IMR-90 (cell line): ENCODE measurements around the gene RNF141. TPM values are rescaled to one million over a fixed set of nuclear protein-coding genes. Genes with fewer than 3 reads are reported as not detected.

ENCODE experiments used
- ATAC-seq: fragments of 200-7000 bp; cut with Tn5 transposase; 2 replicates; pipeline ENCODE4 v1.9.1; 2020; ENCODE audit warnings: low read depth, mild to moderate bottlenecking, moderate library complexity
- BruUV-seq: library from RNA; stranded (reverse); fragments of 400-500 nt; replicated peaks from 2 replicates; lab custom pipeline; 2021; lab: Mats Ljungman, UMichigan
- CTCF ChIA-PET: fragments of 300-600 bp; formaldehyde crosslinking; extraction: SDS; loops from one replicate; lab custom pipeline; 2021; ENCODE audit warnings: antibody characterized with exemption; lab: Yijun Ruan, JAX
- POLR2A ChIA-PET: fragments of 300-600 bp; sonication (Branson Sonifier 250); formaldehyde crosslinking; loops from one replicate; lab custom pipeline; 2022; ENCODE audit warnings: antibody characterized with exemption; ENCODE audit not compliant: unreplicated experiment; lab: Charles Lee
- DNase-seq: peaks from one replicate; pipeline ENCODE4 v3.0.0; 2013
- H2AFZ ChIP-seq: replicated peaks from 2 replicates; pipeline ENCODE3; 2013; ENCODE audit warnings: low read length, mild to moderate bottlenecking; ENCODE audit not compliant: poor library complexity
- H2AK5ac ChIP-seq: 2 replicates; pipeline ENCODE4 v1.6.1; 2013; ENCODE audit warnings: low read depth, low read length, inconsistent platforms
- H2AK9ac ChIP-seq: replicated peaks from 2 replicates; pipeline ENCODE3; 2013; ENCODE audit warnings: mild to moderate bottlenecking, low read depth, low read length, moderate library complexity; ENCODE audit not compliant: poor library complexity
- H2BK120ac ChIP-seq: 2 replicates; pipeline ENCODE4 v1.6.1; 2013; ENCODE audit warnings: low read depth, low read length, inconsistent platforms
- H2BK15ac ChIP-seq: 3 replicates; pipeline ENCODE4 v1.6.1; 2013; ENCODE audit warnings: low read depth, low read length, inconsistent platforms
- H2BK20ac ChIP-seq: 2 replicates; pipeline ENCODE4 v1.6.1; 2013; ENCODE audit warnings: low read depth, mild to moderate bottlenecking, inconsistent platforms, low read length, moderate library complexity
- H2BK5ac ChIP-seq: 2 replicates; pipeline ENCODE4 v1.6.1; 2013; ENCODE audit warnings: mild to moderate bottlenecking, low read depth, low read length, inconsistent platforms; ENCODE audit not compliant: poor library complexity, severe bottlenecking
- H3K14ac ChIP-seq: replicated peaks from 2 replicates; pipeline ENCODE4 v1.6.1; 2013; ENCODE audit warnings: low read depth, low read length, inconsistent platforms
- H3K18ac ChIP-seq: 2 replicates; pipeline ENCODE4 v1.6.1; 2013; ENCODE audit warnings: low read depth, low read length, control low read depth
- H3K23ac ChIP-seq: 2 replicates; pipeline ENCODE4 v1.6.1; 2013; ENCODE audit warnings: low read depth, low read length, inconsistent platforms
- H3K27ac ChIP-seq: 2 replicates; pipeline ENCODE4 v1.5.1; 2013; ENCODE audit warnings: mild to moderate bottlenecking, control low read depth, low read length; ENCODE audit not compliant: insufficient read depth
- H3K27me3 ChIP-seq: 2 replicates; pipeline ENCODE4 v1.6.1; 2013; ENCODE audit warnings: low read length; ENCODE audit not compliant: control insufficient read depth, insufficient read depth
- H3K36me3 ChIP-seq: 2 replicates; pipeline ENCODE4 v1.6.1; 2013; ENCODE audit warnings: low read length, mixed read lengths; ENCODE audit not compliant: control insufficient read depth, insufficient read depth
- H3K4ac ChIP-seq: 2 replicates; pipeline ENCODE4 v1.6.1; 2013; ENCODE audit warnings: low read depth, low read length, inconsistent platforms
- H3K4me1 ChIP-seq: 2 replicates; pipeline ENCODE4 v1.6.1; 2013; ENCODE audit warnings: low read length, mixed read lengths; ENCODE audit not compliant: control insufficient read depth, insufficient read depth
- H3K4me2 ChIP-seq: 2 replicates; pipeline ENCODE4 v1.6.1; 2013; ENCODE audit warnings: low read depth, mild to moderate bottlenecking, control low read depth, low read length, moderate library complexity
- H3K4me3 ChIP-seq: 2 replicates; pipeline ENCODE4 v1.5.1; 2013; ENCODE audit warnings: low read depth, mild to moderate bottlenecking, control low read depth, low read length, moderate library complexity; ENCODE audit not compliant: insufficient read depth
- H3K56ac ChIP-seq: 2 replicates; pipeline ENCODE4 v1.6.1; 2013; ENCODE audit warnings: low read length, inconsistent platforms; ENCODE audit not compliant: insufficient read depth; ENCODE audit errors: extremely low read depth
- H3K79me1 ChIP-seq, 2 experiments: 2 replicates each; pipeline ENCODE4 v1.6.1; 2013; ENCODE audit warnings: low read length in 2 of 2, inconsistent platforms in 1 of 2, low read depth in 1 of 2
- H3K9ac ChIP-seq: 2 replicates; pipeline ENCODE4 v1.6.1; 2013; ENCODE audit warnings: low read depth, low read length, control low read depth
- H3K9me1 ChIP-seq: 2 replicates; pipeline ENCODE4 v1.6.1; 2013; ENCODE audit warnings: low read length, inconsistent platforms; ENCODE audit not compliant: insufficient read depth
- H3K9me3 ChIP-seq: 2 replicates; pipeline ENCODE4 v1.6.1; 2013; ENCODE audit warnings: low read length; ENCODE audit not compliant: control insufficient read depth, insufficient read depth
- H4K20me1 ChIP-seq: 2 replicates; pipeline ENCODE4 v1.6.1; 2013; ENCODE audit warnings: low read length, inconsistent platforms; ENCODE audit not compliant: insufficient read depth
- H4K5ac ChIP-seq: 2 replicates; pipeline ENCODE4 v1.6.1; 2013; ENCODE audit warnings: mild to moderate bottlenecking, low read depth, low read length, control low read depth
- H4K8ac ChIP-seq, 2 experiments: 2 replicates each; pipeline ENCODE4 v1.6.1; 2013; ENCODE audit warnings: low read depth in 2 of 2, low read length in 2 of 2, control low read depth in 1 of 2, inconsistent platforms in 1 of 2
- H4K91ac ChIP-seq: 2 replicates; pipeline ENCODE4 v1.6.1; 2013; ENCODE audit warnings: low read depth, low read length, inconsistent platforms; ENCODE audit not compliant: insufficient read depth
- BHLHE40 ChIP-seq: fragments of 150-350 bp; IDR thresholded peaks from 2 replicates; pipeline ENCODE4 v1.6.1; 2016; ENCODE audit warnings: mild to moderate bottlenecking, low read depth, low read length
- CEBPB ChIP-seq: IDR thresholded peaks from 2 replicates; pipeline ENCODE4 v1.6.1; 2012; ENCODE audit warnings: low read depth, low read length, improper control_type of control experiment
- CHD1 ChIP-seq: IDR thresholded peaks from 2 replicates; pipeline ENCODE4 v1.6.1; 2012; ENCODE audit warnings: low read depth, low read length, improper control_type of control experiment
- FOS ChIP-seq: fragments of 150-350 bp; IDR thresholded peaks from 2 replicates; pipeline ENCODE4 v1.6.1; 2016; ENCODE audit warnings: low read depth, low read length
- MAZ ChIP-seq: IDR thresholded peaks from 2 replicates; pipeline ENCODE4 v1.6.1; 2012; ENCODE audit warnings: low read depth, mild to moderate bottlenecking, low read length, improper control_type of control experiment, moderate library complexity, borderline replicate concordance
- MXI1 ChIP-seq: IDR thresholded peaks from 2 replicates; pipeline ENCODE4 v1.6.1; 2012; ENCODE audit warnings: low read depth, mild to moderate bottlenecking, low read length, moderate library complexity, borderline replicate concordance
- NFE2L2 ChIP-seq: fragments of 150-350 bp; IDR thresholded peaks from 2 replicates; pipeline ENCODE4 v1.6.1; 2016; ENCODE audit warnings: low read depth, mild to moderate bottlenecking, low read length
- POLR2A ChIP-seq: IDR thresholded peaks from 2 replicates; pipeline ENCODE4 v1.6.1; 2012; ENCODE audit warnings: mild to moderate bottlenecking, low read depth, low read length
- RAD21 ChIP-seq: IDR thresholded peaks from 2 replicates; pipeline ENCODE4 v1.6.1; 2012; ENCODE audit warnings: low read length, improper control_type of control experiment
- RCOR1 ChIP-seq: IDR thresholded peaks from 2 replicates; pipeline ENCODE4 v1.6.1; 2012; ENCODE audit warnings: mild to moderate bottlenecking, low read length, improper control_type of control experiment; ENCODE audit not compliant: insufficient replicate concordance
- RFX5 ChIP-seq: IDR thresholded peaks from 2 replicates; pipeline ENCODE4 v1.8.0; 2012; ENCODE audit warnings: low read depth, mild to moderate bottlenecking, low read length, moderate library complexity
- SMC3 ChIP-seq: fragments of 150-350 bp; IDR thresholded peaks from 2 replicates; pipeline ENCODE4 v1.6.1; 2016; ENCODE audit warnings: low read depth, mild to moderate bottlenecking, antibody characterized with exemption, low read length, moderate library complexity
- WGBS, 2 experiments: methylation state at CpG; one replicate each; pipeline versions ENCODE4 v1.1.5 to v1.1.7; 2013; ENCODE audit warnings: missing lambda C conversion rate in 2 of 2; ENCODE audit not compliant: insufficient read length in 1 of 2; ENCODE audit errors: extremely low coverage in 2 of 2; 5-methylcytosine and 5-hydroxymethylcytosine counted together
- dilution Hi-C: fragments of 300-500 bp; cut with HindIII; formaldehyde crosslinking; loops from one replicate; pipeline ENCODE4 v1.14.3; 2018; ENCODE audit warnings: low sequenced_read_pairs; ENCODE audit not compliant: unreplicated experiment
- in situ Hi-C: fragments of 300-500 bp; cut with MboI; formaldehyde crosslinking; loops from 3 replicates; pipeline ENCODE4 v1.14.3; 2019; ENCODE audit warnings: low sequenced_read_pairs, inconsistent platforms, mixed read lengths
- intact Hi-C: fragments of 100-400 bp; cut with micrococcal nuclease; formaldehyde crosslinking; loops from 2 replicates; pipeline ENCODE4 v1.10.0; 2022
- polyA plus RNA-seq, 3 experiments: library from polyadenylated mRNA; depleted of rRNA; stranded (reverse); fragments of >200 nt; gene quantifications; 2 replicates each; pipeline ENCODE4 v1.2.3, GENCODE V29; 2012; ENCODE audit warnings: low replicate concordance in 1 of 3
- total RNA-seq: library from RNA; depleted of rRNA; stranded (reverse); fragments of >200 nt; gene quantifications from 2 replicates; pipeline ENCODE4 v1.2.3, GENCODE V29; 2012
- TF ChIP-seq, protein P1 (sequence below): fragments of 150-350 bp; IDR thresholded peaks from 2 replicates; pipeline ENCODE4 v1.6.1; 2016; ENCODE audit warnings: low read depth, mild to moderate bottlenecking, low read length, moderate library complexity, borderline replicate concordance
- TF ChIP-seq, protein P2 (sequence below): fragments of 150-350 bp; IDR thresholded peaks from 2 replicates; pipeline ENCODE4 v1.6.1; 2017; ENCODE audit warnings: mild to moderate bottlenecking, antibody characterized with exemption, low read length, low read depth

The RNF141 gene
- total and polyA plus RNA-seq, 2 of the 4 experiments (the other 2 are of a cell fraction): 13.8 to 18.6 TPM

DNA sequence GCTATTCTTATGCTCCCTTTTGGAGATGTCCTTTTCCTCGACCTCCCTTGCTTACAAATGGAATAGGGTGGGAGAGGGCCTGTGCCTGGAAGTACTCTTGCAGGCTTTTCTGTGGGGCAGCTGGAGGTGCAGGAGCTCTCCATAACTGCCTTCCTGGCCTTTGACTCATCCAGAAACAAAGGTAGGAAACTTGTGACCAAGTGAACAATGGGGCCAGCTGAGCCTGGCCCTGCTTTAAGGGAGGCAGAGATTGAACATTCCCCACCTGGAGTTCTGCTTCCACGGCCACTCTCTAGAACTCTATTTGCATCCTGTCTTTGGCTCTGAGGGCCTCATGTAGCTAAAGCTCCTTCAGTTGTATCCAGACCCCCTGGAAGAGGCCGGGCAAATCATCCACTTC lies 32.6 kb upstream of the RNF141 start:
- H3K18ac ChIP-seq: no peak overlapping the region
- H4K20me1 ChIP-seq: no peaks in the 10 kb centered on the region
- intact Hi-C loops (no loop called here), dilution Hi-C loops (no loop called here), in situ Hi-C loops (no loop called here)
- H2AK5ac ChIP-seq: no peak overlapping the region
- no peak for ATAC-seq
- no peak overlapping the region for H3K9ac ChIP-seq
- H3K4me3 ChIP-seq: no peak overlapping the region
- H3K14ac ChIP-seq: no peak overlapping the region
- DNase-seq: no peak
- CTCF ChIA-PET: interaction anchor here (0.9 kb wide), 1 partner anchor 13 kb away, joined by 3 read pairs; no protein-coding TSS in a partner anchor
- H4K8ac ChIP-seq: no peak overlapping the region
- H2BK15ac ChIP-seq: no peak overlapping the region
- H3K27ac ChIP-seq: no peak overlapping the region
- POLR2A ChIA-PET: no interaction called here
- H3K23ac ChIP-seq: no peak overlapping the region
- H3K4me1 ChIP-seq: peaks cover 10% of the 10 kb centered on the region
- no peak for TF ChIP-seq NFE2L2
- no peak for TF ChIP-seq BHLHE40
- TF ChIP-seq CEBPB: no peak
- TF ChIP-seq, protein P1, sequence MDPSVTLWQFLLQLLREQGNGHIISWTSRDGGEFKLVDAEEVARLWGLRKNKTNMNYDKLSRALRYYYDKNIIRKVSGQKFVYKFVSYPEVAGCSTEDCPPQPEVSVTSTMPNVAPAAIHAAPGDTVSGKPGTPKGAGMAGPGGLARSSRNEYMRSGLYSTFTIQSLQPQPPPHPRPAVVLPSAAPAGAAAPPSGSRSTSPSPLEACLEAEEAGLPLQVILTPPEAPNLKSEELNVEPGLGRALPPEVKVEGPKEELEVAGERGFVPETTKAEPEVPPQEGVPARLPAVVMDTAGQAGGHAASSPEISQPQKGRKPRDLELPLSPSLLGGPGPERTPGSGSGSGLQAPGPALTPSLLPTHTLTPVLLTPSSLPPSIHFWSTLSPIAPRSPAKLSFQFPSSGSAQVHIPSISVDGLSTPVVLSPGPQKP: no peak
- TF ChIP-seq MXI1: no peak
- TF ChIP-seq, protein P2, sequence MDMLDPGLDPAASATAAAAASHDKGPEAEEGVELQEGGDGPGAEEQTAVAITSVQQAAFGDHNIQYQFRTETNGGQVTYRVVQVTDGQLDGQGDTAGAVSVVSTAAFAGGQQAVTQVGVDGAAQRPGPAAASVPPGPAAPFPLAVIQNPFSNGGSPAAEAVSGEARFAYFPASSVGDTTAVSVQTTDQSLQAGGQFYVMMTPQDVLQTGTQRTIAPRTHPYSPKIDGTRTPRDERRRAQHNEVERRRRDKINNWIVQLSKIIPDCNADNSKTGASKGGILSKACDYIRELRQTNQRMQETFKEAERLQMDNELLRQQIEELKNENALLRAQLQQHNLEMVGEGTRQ: no peak
- no peak for TF ChIP-seq CHD1
- no peak for TF ChIP-seq MAZ
- no peak for TF ChIP-seq FOS
- TF ChIP-seq SMC3: no peak
- no peak for TF ChIP-seq POLR2A
- no peak for TF ChIP-seq RCOR1
- no peak for TF ChIP-seq RFX5
- no peak for TF ChIP-seq RAD21
- H2BK120ac ChIP-seq: no peak overlapping the region
- H4K91ac ChIP-seq: no peak overlapping the region
- no peak overlapping the region for H2BK5ac ChIP-seq
- H2BK20ac ChIP-seq: no peak overlapping the region
- H3K56ac ChIP-seq: no peak overlapping the region
- H3K36me3 ChIP-seq: peaks cover 41% of the 10 kb centered on the region
- no TSS peak for BruUV-seq
- no peak overlapping the region for H3K4ac ChIP-seq
- H3K9me1 ChIP-seq: peaks cover 26% of the 10 kb centered on the region
- H2AK9ac ChIP-seq: no peak overlapping the region
- no peak overlapping the region for H2AFZ ChIP-seq
- H3K4me2 ChIP-seq: no peak overlapping the region
- H3K79me1 ChIP-seq: peaks cover 0 to 5% of the 10 kb centered on the region in 2 experiments; a peak in 1 of 4 replicates
- no peak overlapping the region for H4K5ac ChIP-seq
- H3K27me3 ChIP-seq: no peaks in the 10 kb centered on the region
- WGBS, 2 experiments: 57% methylated on average over 1 of the region's 3 CpGs; no CpG with 5 or more reads in 1 of the 2 experiments
- H3K9me3 ChIP-seq: no peaks in the 10 kb centered on the region
